ENCODE results near the gene B3GALNT2.

DNA sequence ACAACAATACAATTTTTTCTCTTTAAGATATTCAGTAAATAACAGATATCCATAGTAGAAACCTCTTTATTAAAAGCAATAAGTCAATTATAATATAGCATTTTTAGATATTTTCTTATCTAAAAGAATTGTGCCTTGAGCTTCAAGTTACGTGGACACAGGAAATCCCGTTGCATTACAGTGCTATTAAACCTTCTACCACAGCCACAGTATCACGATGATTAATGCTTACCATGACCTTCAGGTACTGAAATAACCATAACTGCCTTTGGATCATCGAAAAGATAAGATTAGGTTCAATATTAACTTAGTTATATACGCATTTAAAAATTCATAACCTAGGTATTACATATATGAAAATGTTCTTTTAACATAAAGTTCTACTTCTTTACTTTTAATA, 17.9 kb downstream of the B3GALNT2 start:
- TF ChIP-seq, protein P1, sequence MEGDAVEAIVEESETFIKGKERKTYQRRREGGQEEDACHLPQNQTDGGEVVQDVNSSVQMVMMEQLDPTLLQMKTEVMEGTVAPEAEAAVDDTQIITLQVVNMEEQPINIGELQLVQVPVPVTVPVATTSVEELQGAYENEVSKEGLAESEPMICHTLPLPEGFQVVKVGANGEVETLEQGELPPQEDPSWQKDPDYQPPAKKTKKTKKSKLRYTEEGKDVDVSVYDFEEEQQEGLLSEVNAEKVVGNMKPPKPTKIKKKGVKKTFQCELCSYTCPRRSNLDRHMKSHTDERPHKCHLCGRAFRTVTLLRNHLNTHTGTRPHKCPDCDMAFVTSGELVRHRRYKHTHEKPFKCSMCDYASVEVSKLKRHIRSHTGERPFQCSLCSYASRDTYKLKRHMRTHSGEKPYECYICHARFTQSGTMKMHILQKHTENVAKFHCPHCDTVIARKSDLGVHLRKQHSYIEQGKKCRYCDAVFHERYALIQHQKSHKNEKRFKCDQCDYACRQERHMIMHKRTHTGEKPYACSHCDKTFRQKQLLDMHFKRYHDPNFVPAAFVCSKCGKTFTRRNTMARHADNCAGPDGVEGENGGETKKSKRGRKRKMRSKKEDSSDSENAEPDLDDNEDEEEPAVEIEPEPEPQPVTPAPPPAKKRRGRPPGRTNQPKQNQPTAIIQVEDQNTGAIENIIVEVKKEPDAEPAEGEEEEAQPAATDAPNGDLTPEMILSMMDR (conservative IDR thresholded peaks at IDR 0.05 in 1 of 2, IDR thresholded peaks at IDR 0.05 in 1 of 2; ENCODE audit: extremely low read depth in 1 of 2, insufficient read depth in 1 of 2, low read depth in 1 of 2, low read length in 2 of 2): no peak
- no peak for TF ChIP-seq EZH2 (IDR thresholded peaks at IDR 0.05; ENCODE audit: borderline replicate concordance, low read length)
